EL (cell line): ENCODE data around the gene GNA15.
"Not testable (repeated sequence)": the region's sequence is repeated elsewhere in the genome, so short reads cannot be mapped to it uniquely, and the experiment has no call there.

ENCODE experiments used
- DNase-seq: peaks from one replicate; pipeline ENCODE4 v3.0.0-alpha.2; 2016

The GNA15 gene

GRCh38 chr19:3135961-3136683 is at the start of gene GNA15:
TSS of gene GNA15 (plus strand) at chr19:3136033. CDS start at chr19:3136451, 418 bp downstream.
- DNase-seq = no peak

GRCh38 chr19:3087769-3088168 is 48.1 kb upstream of the GNA15 start:
- no peak for DNase-seq

GRCh38 chr19:3089299-3089855 is 46.5 kb upstream of the GNA15 start:
- DNase-seq = not testable (repeated sequence)

- no peak for DNase-seq
Observed at GRCh38 chr19:3094601-3095440, 41.0 kb upstream of the GNA15 start.

GRCh38 chr19:3095441-3096191 is 40.2 kb upstream of the GNA15 start:
- peak; percentile 27 for DNase-seq

GRCh38 chr19:3096267-3096901 is 39.4 kb upstream of the GNA15 start:
- no peak for DNase-seq

GRCh38 chr19:3096902-3097326 is 38.9 kb upstream of the GNA15 start:
- no peak for DNase-seq

- DNase-seq = no peak
Observed at GRCh38 chr19:3097442-3097871, 38.4 kb upstream of the GNA15 start.

- no peak for DNase-seq
Observed at GRCh38 chr19:3098141-3098514, 37.7 kb upstream of the GNA15 start.

- DNase-seq = no peak
Observed at GRCh38 chr19:3098515-3099346, 37.1 kb upstream of the GNA15 start.

GRCh38 chr19:3099347-3100145 is 36.3 kb upstream of the GNA15 start:
- no peak for DNase-seq

GRCh38 chr19:3100331-3100730 is 35.5 kb upstream of the GNA15 start:
- no peak for DNase-seq

- no peak for DNase-seq
Observed at GRCh38 chr19:3100747-3101730, 34.8 kb upstream of the GNA15 start.

GRCh38 chr19:3102239-3103140 is 33.3 kb upstream of the GNA15 start:
- DNase-seq = no peak

- no peak for DNase-seq
Observed at GRCh38 chr19:3104708-3104983, 31.2 kb upstream of the GNA15 start.

GRCh38 chr19:3105641-3106508 is 30.0 kb upstream of the GNA15 start:
- DNase-seq = no peak

GRCh38 chr19:3106509-3107141 is 29.2 kb upstream of the GNA15 start:
- DNase-seq = no peak
